ENCODE data around the gene MRPL40.

MRPL40 gene

GRCh38 chr22:19450363-19451175, 18.2 kb downstream of the MRPL40 start:
- H3K27ac ChIP-seq, result peak overlapping the region; percentile 22; the same call in 1 of the 2 replicates
- TF ChIP-seq CTCF (IDR thresholded peaks at IDR 0.05) (no peak), ZFX (IDR thresholded peaks at IDR 0.05; ENCODE audit: borderline replicate concordance) (no peak)

- TF ChIP-seq ZFX (IDR thresholded peaks at IDR 0.05; ENCODE audit: borderline replicate concordance), result no peak
- TF ChIP-seq CTCF (IDR thresholded peaks at IDR 0.05), result no peak
- no peak overlapping the region for H3K27ac ChIP-seq
These were observed 19.2 kb downstream of the MRPL40 start for GRCh38 chr22:19451570-19451969.

GRCh38 chr22:19453718-19454117, 21.4 kb downstream of the MRPL40 start:
- H3K27ac ChIP-seq, result no peak overlapping the region
- TF ChIP-seq CTCF (IDR thresholded peaks at IDR 0.05), result no peak
- no peak for TF ChIP-seq ZFX (IDR thresholded peaks at IDR 0.05; ENCODE audit: borderline replicate concordance)

- H3K27ac ChIP-seq, result no peak overlapping the region
- no peak for TF ChIP-seq CTCF (IDR thresholded peaks at IDR 0.05)
- TF ChIP-seq ZFX (IDR thresholded peaks at IDR 0.05; ENCODE audit: borderline replicate concordance), result no peak
These were observed 21.8 kb downstream of the MRPL40 start for GRCh38 chr22:19454156-19454555.

GRCh38 chr22:19455033-19455432, 22.7 kb downstream of the MRPL40 start:
- TF ChIP-seq CTCF (IDR thresholded peaks at IDR 0.05), result no peak
- TF ChIP-seq ZFX (IDR thresholded peaks at IDR 0.05; ENCODE audit: borderline replicate concordance), result no peak
- H3K27ac ChIP-seq, result no peak overlapping the region

GRCh38 chr22:19455585-19456370, 23.4 kb downstream of the MRPL40 start:
- TF ChIP-seq CTCF (IDR thresholded peaks at IDR 0.05) (no peak), ZFX (IDR thresholded peaks at IDR 0.05; ENCODE audit: borderline replicate concordance) (no peak)
- H3K27ac ChIP-seq, result no peak overlapping the region

GRCh38 chr22:19456541-19456940, 24.2 kb downstream of the MRPL40 start:
- TF ChIP-seq CTCF (IDR thresholded peaks at IDR 0.05) (no peak), ZFX (IDR thresholded peaks at IDR 0.05; ENCODE audit: borderline replicate concordance) (no peak)
- H3K27ac ChIP-seq, result no peak overlapping the region

All from 22Rv1 (cell line).